Kidney glomerular epithelial cell (primary cell): ENCODE data around the gene RAB31.
A peak's percentile ranks its signal among the peaks of the same experiment; 100 is the strongest.
"Not testable (repeated sequence)": the region's sequence is repeated elsewhere in the genome, so short reads cannot be mapped to it uniquely, and the experiment has no call there.

Experiments used
- DNase-seq: peaks from one replicate; lab custom pipeline; 2025; lab: John Stamatoyannopoulos, UW

The RAB31 gene

GRCh38 chr18:9891515-9891914 lies 183.4 kb downstream of the RAB31 start:
- DNase-seq = peak; percentile 64

- no peak for DNase-seq
Observed at GRCh38 chr18:9894454-9895068, 186.5 kb downstream of the RAB31 start.

- DNase-seq = no peak
Observed at GRCh38 chr18:9897129-9897528, 189.0 kb downstream of the RAB31 start.

DNA sequence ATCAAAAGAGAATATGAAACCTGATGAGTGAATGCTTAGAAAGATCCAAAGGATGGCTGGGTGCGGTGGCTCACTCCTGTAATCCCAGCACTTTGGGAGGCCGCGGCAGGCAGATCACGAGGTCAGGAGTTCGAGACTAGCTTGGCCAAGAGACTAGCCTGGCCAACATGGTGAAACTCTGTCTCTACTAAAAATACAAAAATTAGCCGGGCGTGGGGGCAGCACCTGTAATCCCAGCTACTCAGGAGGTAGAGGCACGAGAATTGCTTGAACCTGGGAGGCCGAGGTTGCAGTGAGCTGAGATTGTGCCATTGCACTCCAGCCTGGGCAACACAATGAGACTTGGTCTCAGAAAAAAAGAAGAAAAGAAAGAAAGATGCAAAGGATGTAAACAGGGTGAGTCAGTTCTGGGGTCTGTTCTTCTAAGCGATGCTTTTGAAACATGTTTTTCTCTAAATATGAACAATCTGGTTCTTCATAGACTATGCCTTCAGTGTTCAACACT lies 189.7 kb downstream of the RAB31 start:
- DNase-seq = not testable (repeated sequence)

DNA sequence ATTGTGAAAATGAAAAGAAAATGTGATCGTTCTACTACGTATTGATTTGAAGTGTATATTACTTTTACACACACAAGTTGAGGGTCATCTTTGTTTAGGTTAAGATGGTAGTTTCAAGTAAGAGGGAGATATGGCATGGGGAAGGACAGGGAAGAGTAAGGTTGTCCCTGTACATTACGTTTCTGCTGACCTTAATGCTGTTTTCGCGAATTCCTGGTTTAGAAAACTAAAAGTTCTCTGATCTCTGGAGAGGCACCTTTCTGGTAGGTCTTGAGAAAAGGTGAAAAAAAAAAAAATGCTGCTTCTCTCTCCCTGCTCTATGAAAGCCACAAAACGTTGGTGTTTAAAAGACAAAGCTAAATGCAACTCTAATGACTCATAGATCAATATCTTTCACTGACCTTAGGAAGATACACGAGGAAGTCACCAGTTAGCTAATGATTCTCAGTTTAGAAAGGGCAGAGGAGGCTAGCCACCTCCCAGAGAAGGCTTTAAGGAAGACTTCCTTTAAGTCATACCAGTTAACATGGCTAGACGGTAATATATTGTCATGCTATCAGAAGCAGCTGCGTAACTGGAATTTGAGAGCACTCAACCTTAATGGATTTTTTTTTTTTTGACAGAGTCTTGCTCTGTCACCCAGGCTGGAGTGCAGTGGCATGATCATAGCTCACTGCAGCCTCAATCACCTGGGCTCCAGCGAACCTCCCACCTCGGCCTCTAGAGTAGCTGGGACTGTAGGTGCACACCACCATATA lies 190.9 kb downstream of the RAB31 start:
- peak; percentile 63 for DNase-seq

DNA sequence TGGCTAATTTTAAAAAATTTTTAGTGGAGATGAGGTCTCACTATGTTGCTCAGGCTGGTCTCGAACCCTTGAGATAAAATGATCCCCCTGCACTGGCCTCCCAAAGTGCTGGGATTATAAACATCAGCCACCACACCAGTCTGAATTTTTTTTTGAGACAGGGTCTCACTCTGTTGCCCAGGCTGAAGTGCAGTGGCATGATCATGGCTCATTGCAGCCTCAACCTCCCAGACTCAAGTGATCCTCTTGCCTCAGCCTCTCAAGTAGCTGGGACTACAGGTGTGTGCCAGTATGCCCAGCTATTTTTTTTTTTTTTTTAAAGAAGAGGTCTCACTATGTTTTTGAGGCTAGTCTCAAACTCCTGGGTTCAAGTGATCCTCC lies 191.4 kb downstream of the RAB31 start:
- not testable (repeated sequence) for DNase-seq

DNA sequence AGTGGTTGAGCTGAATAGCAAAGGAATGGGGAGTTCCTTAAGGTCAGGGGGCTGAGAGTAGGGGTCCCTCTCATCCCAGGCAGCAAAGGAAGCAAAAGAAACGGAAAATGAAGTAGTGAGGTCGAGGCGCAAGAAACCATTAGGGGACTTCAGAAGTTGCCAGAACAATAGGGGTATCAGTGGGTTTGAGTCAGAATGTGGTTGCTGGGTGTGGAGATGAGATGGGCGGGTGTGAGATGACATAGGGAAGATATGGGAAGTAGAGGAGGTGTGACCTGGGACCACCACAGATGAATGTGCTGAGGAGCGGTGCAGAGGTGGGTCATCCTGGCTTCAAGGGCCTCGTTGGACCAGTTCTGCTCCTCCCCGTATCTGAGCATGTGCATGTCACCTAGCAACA lies 192.6 kb downstream of the RAB31 start:
- no peak for DNase-seq

- peak; percentile 47 for DNase-seq
Observed at GRCh38 chr18:9901377-9901776, 193.3 kb downstream of the RAB31 start.

DNA sequence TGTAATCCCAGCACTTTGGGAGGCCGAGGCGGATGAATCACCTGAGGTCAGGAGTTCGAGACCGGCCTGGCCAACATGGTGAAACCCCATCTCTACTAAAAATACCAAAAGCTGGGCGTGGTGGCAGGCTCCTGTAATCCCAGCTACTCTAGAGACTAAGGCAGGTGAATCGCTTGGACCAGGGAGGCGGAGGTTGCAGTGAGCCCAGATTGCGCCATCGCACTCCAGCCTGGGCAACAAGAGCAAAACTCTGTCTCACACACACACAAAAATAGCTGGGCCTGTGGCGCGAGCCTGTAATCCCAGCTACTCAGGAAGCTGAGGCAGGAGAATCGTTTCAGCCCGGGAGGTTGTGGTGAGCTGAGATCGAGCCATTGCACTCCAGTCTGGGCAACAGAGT lies 194.2 kb downstream of the RAB31 start:
- not testable (repeated sequence) for DNase-seq

DNA sequence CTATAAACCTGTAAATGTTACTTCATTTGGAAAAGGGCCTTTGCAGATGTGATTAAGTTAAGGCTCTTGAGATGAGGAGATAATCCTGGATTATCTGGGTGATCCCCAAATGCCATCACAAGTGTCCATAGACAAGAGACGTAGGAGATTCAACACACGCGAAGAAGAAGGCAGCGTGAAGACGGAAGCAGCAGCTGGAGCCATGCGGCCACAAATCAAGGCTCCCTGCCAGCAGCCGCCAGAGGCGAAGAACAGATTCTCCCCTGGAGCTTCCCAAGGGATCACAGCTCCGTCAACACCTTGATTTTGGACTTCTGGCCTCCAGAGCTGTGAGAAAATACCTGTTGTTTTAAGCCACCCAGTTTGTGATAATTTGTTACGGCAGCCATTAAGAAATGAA lies 194.7 kb downstream of the RAB31 start:
- no peak for DNase-seq

DNA sequence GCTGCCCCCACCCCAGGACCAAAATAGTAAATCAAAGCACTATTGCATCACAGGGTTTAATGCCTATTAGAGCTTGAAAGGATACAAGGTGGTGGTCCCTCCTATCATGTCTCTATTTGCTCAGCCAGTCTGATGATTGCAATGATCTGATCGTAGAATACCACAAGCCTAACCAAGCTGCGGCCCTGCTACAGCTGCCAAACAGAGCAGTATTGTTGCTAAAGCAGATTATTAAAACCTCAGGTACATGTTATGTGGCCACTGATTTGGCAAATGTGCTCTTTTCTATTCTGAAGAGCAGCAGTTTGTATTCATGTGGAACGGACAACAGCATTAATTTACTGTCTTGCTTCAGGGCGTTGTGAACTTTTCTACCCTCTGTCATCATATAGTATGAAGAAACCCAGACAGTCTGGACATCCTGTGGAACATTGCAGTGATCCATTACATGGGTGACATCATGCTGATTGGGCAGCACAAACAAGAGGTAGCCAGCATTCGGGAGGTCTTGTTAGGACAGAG lies 197.4 kb downstream of the RAB31 start:
- DNase-seq = peak; percentile 72

DNA sequence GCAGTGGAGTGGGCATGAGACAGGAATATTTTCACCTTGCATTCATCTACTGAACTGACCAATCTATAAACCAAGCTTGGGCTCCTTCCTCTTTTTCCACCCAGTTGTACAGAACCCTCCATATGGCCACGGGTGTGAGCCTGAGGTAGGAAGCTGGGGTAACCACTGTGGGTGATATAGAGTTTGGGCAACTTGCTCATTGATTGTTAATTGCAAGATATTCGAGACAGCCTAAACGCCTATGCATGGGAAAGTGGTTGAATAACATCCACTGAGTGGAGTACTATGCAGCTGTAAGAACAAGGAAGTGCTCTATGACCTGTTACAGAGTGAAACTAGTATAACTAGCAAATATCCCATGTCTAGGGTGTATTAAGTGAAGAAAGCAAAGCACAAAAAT lies 198.4 kb downstream of the RAB31 start:
- no peak for DNase-seq

- DNase-seq = no peak
Observed at GRCh38 chr18:9907867-9908266, 199.8 kb downstream of the RAB31 start.

GRCh38 chr18:9910071-9910470 lies 202.0 kb downstream of the RAB31 start:
- no peak for DNase-seq

DNA sequence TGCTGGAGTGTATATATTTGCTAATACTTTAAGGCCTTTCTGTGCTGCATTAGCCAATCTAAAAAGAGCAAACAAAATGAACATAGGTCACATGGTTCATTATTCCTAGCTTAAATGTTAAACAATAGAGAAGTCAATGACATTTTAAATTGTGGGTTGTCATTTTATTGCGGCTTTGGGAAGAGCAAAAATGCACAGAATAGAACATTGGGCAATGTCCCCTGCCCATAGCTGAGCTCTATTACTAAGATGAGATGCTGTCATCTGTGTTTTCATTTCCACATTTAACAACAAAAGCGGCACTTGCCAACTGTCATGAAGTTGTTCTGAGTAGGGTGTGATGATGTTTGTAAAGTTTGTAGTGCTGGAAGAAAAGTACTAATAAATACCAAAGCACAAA lies 202.6 kb downstream of the RAB31 start:
- no peak for DNase-seq

- DNase-seq = no peak
Observed at GRCh38 chr18:9911226-9911625, 203.1 kb downstream of the RAB31 start.
